IMR-90 (cell line): ENCODE data around the gene RAB40C. TPM values are rescaled to one million over a fixed set of nuclear protein-coding genes. Genes with fewer than 3 reads are reported as not detected.

ENCODE experiments used
- ATAC-seq: fragments of 200-7000 bp; cut with Tn5 transposase; 2 replicates; pipeline ENCODE4 v1.9.1; 2020; ENCODE audit warnings: low read depth, mild to moderate bottlenecking, moderate library complexity
- BruUV-seq: library from RNA; stranded (reverse); fragments of 400-500 nt; replicated peaks from 2 replicates; lab custom pipeline; 2021; lab: Mats Ljungman, UMichigan
- CTCF ChIA-PET: fragments of 300-600 bp; formaldehyde crosslinking; extraction: SDS; loops from one replicate; lab custom pipeline; 2021; ENCODE audit warnings: antibody characterized with exemption; lab: Yijun Ruan, JAX
- POLR2A ChIA-PET: fragments of 300-600 bp; sonication (Branson Sonifier 250); formaldehyde crosslinking; loops from one replicate; lab custom pipeline; 2022; ENCODE audit warnings: antibody characterized with exemption; ENCODE audit not compliant: unreplicated experiment; lab: Charles Lee
- DNase-seq: peaks from one replicate; pipeline ENCODE4 v3.0.0; 2013
- H2AFZ ChIP-seq: replicated peaks from 2 replicates; pipeline ENCODE3; 2013; ENCODE audit warnings: low read length, mild to moderate bottlenecking; ENCODE audit not compliant: poor library complexity
- H2AK5ac ChIP-seq: 2 replicates; pipeline ENCODE4 v1.6.1; 2013; ENCODE audit warnings: low read depth, low read length, inconsistent platforms
- H2AK9ac ChIP-seq: replicated peaks from 2 replicates; pipeline ENCODE3; 2013; ENCODE audit warnings: mild to moderate bottlenecking, low read depth, low read length, moderate library complexity; ENCODE audit not compliant: poor library complexity
- H2BK120ac ChIP-seq: 2 replicates; pipeline ENCODE4 v1.6.1; 2013; ENCODE audit warnings: low read depth, low read length, inconsistent platforms
- H2BK15ac ChIP-seq: 3 replicates; pipeline ENCODE4 v1.6.1; 2013; ENCODE audit warnings: low read depth, low read length, inconsistent platforms
- H2BK20ac ChIP-seq: 2 replicates; pipeline ENCODE4 v1.6.1; 2013; ENCODE audit warnings: low read depth, mild to moderate bottlenecking, inconsistent platforms, low read length, moderate library complexity
- H2BK5ac ChIP-seq: 2 replicates; pipeline ENCODE4 v1.6.1; 2013; ENCODE audit warnings: mild to moderate bottlenecking, low read depth, low read length, inconsistent platforms; ENCODE audit not compliant: poor library complexity, severe bottlenecking
- H3K14ac ChIP-seq: replicated peaks from 2 replicates; pipeline ENCODE4 v1.6.1; 2013; ENCODE audit warnings: low read depth, low read length, inconsistent platforms
- H3K18ac ChIP-seq: 2 replicates; pipeline ENCODE4 v1.6.1; 2013; ENCODE audit warnings: low read depth, low read length, control low read depth
- H3K23ac ChIP-seq: 2 replicates; pipeline ENCODE4 v1.6.1; 2013; ENCODE audit warnings: low read depth, low read length, inconsistent platforms
- H3K27ac ChIP-seq: 2 replicates; pipeline ENCODE4 v1.5.1; 2013; ENCODE audit warnings: mild to moderate bottlenecking, control low read depth, low read length; ENCODE audit not compliant: insufficient read depth
- H3K27me3 ChIP-seq: 2 replicates; pipeline ENCODE4 v1.6.1; 2013; ENCODE audit warnings: low read length; ENCODE audit not compliant: control insufficient read depth, insufficient read depth
- H3K36me3 ChIP-seq: 2 replicates; pipeline ENCODE4 v1.6.1; 2013; ENCODE audit warnings: low read length, mixed read lengths; ENCODE audit not compliant: control insufficient read depth, insufficient read depth
- H3K4ac ChIP-seq: 2 replicates; pipeline ENCODE4 v1.6.1; 2013; ENCODE audit warnings: low read depth, low read length, inconsistent platforms
- H3K4me1 ChIP-seq: 2 replicates; pipeline ENCODE4 v1.6.1; 2013; ENCODE audit warnings: low read length, mixed read lengths; ENCODE audit not compliant: control insufficient read depth, insufficient read depth
- H3K4me2 ChIP-seq: 2 replicates; pipeline ENCODE4 v1.6.1; 2013; ENCODE audit warnings: low read depth, mild to moderate bottlenecking, control low read depth, low read length, moderate library complexity
- H3K4me3 ChIP-seq: 2 replicates; pipeline ENCODE4 v1.5.1; 2013; ENCODE audit warnings: low read depth, mild to moderate bottlenecking, control low read depth, low read length, moderate library complexity; ENCODE audit not compliant: insufficient read depth
- H3K56ac ChIP-seq: 2 replicates; pipeline ENCODE4 v1.6.1; 2013; ENCODE audit warnings: low read length, inconsistent platforms; ENCODE audit not compliant: insufficient read depth; ENCODE audit errors: extremely low read depth
- H3K79me1 ChIP-seq, 2 experiments: 2 replicates each; pipeline ENCODE4 v1.6.1; 2013; ENCODE audit warnings: low read length in 2 of 2, inconsistent platforms in 1 of 2, low read depth in 1 of 2
- H3K9ac ChIP-seq: 2 replicates; pipeline ENCODE4 v1.6.1; 2013; ENCODE audit warnings: low read depth, low read length, control low read depth
- H3K9me1 ChIP-seq: 2 replicates; pipeline ENCODE4 v1.6.1; 2013; ENCODE audit warnings: low read length, inconsistent platforms; ENCODE audit not compliant: insufficient read depth
- H3K9me3 ChIP-seq: 2 replicates; pipeline ENCODE4 v1.6.1; 2013; ENCODE audit warnings: low read length; ENCODE audit not compliant: control insufficient read depth, insufficient read depth
- H4K20me1 ChIP-seq: 2 replicates; pipeline ENCODE4 v1.6.1; 2013; ENCODE audit warnings: low read length, inconsistent platforms; ENCODE audit not compliant: insufficient read depth
- H4K5ac ChIP-seq: 2 replicates; pipeline ENCODE4 v1.6.1; 2013; ENCODE audit warnings: mild to moderate bottlenecking, low read depth, low read length, control low read depth
- H4K8ac ChIP-seq, 2 experiments: 2 replicates each; pipeline ENCODE4 v1.6.1; 2013; ENCODE audit warnings: low read depth in 2 of 2, low read length in 2 of 2, control low read depth in 1 of 2, inconsistent platforms in 1 of 2
- H4K91ac ChIP-seq: 2 replicates; pipeline ENCODE4 v1.6.1; 2013; ENCODE audit warnings: low read depth, low read length, inconsistent platforms; ENCODE audit not compliant: insufficient read depth
- BHLHE40 ChIP-seq: fragments of 150-350 bp; IDR thresholded peaks from 2 replicates; pipeline ENCODE4 v1.6.1; 2016; ENCODE audit warnings: mild to moderate bottlenecking, low read depth, low read length
- CEBPB ChIP-seq: IDR thresholded peaks from 2 replicates; pipeline ENCODE4 v1.6.1; 2012; ENCODE audit warnings: low read depth, low read length, improper control_type of control experiment
- CHD1 ChIP-seq: IDR thresholded peaks from 2 replicates; pipeline ENCODE4 v1.6.1; 2012; ENCODE audit warnings: low read depth, low read length, improper control_type of control experiment
- CTCF ChIP-seq: conservative IDR thresholded peaks from 2 replicates; pipeline ENCODE4 v1.5.1; 2012; ENCODE audit warnings: mild to moderate bottlenecking, low read depth, low read length, improper control_type of control experiment
- ELK1 ChIP-seq: fragments of 150-350 bp; IDR thresholded peaks from 2 replicates; pipeline ENCODE4 v1.6.1; 2016; ENCODE audit warnings: low read depth, mild to moderate bottlenecking, low read length, moderate library complexity, borderline replicate concordance
- FOS ChIP-seq: fragments of 150-350 bp; IDR thresholded peaks from 2 replicates; pipeline ENCODE4 v1.6.1; 2016; ENCODE audit warnings: low read depth, low read length
- MAFK ChIP-seq: IDR thresholded peaks from 2 replicates; pipeline ENCODE4 v1.6.1; 2012; ENCODE audit warnings: low read depth, low read length, improper control_type of control experiment
- MAZ ChIP-seq: IDR thresholded peaks from 2 replicates; pipeline ENCODE4 v1.6.1; 2012; ENCODE audit warnings: low read depth, mild to moderate bottlenecking, low read length, improper control_type of control experiment, moderate library complexity, borderline replicate concordance
- MXI1 ChIP-seq: IDR thresholded peaks from 2 replicates; pipeline ENCODE4 v1.6.1; 2012; ENCODE audit warnings: low read depth, mild to moderate bottlenecking, low read length, moderate library complexity, borderline replicate concordance
- NFE2L2 ChIP-seq: fragments of 150-350 bp; IDR thresholded peaks from 2 replicates; pipeline ENCODE4 v1.6.1; 2016; ENCODE audit warnings: low read depth, mild to moderate bottlenecking, low read length
- POLR2A ChIP-seq: IDR thresholded peaks from 2 replicates; pipeline ENCODE4 v1.6.1; 2012; ENCODE audit warnings: mild to moderate bottlenecking, low read depth, low read length
- RAD21 ChIP-seq: IDR thresholded peaks from 2 replicates; pipeline ENCODE4 v1.6.1; 2012; ENCODE audit warnings: low read length, improper control_type of control experiment
- RCOR1 ChIP-seq: IDR thresholded peaks from 2 replicates; pipeline ENCODE4 v1.6.1; 2012; ENCODE audit warnings: mild to moderate bottlenecking, low read length, improper control_type of control experiment; ENCODE audit not compliant: insufficient replicate concordance
- RFX5 ChIP-seq: IDR thresholded peaks from 2 replicates; pipeline ENCODE4 v1.8.0; 2012; ENCODE audit warnings: low read depth, mild to moderate bottlenecking, low read length, moderate library complexity
- SMC3 ChIP-seq: fragments of 150-350 bp; IDR thresholded peaks from 2 replicates; pipeline ENCODE4 v1.6.1; 2016; ENCODE audit warnings: low read depth, mild to moderate bottlenecking, antibody characterized with exemption, low read length, moderate library complexity
- USF2 ChIP-seq: fragments of 150-350 bp; IDR thresholded peaks from 2 replicates; pipeline ENCODE4 v1.6.1; 2017; ENCODE audit warnings: mild to moderate bottlenecking, antibody characterized with exemption, low read length, low read depth
- WGBS, 2 experiments: methylation state at CpG; one replicate each; pipeline versions ENCODE4 v1.1.5 to v1.1.7; 2013; ENCODE audit warnings: missing lambda C conversion rate in 2 of 2; ENCODE audit not compliant: insufficient read length in 1 of 2; ENCODE audit errors: extremely low coverage in 2 of 2; 5-methylcytosine and 5-hydroxymethylcytosine counted together
- dilution Hi-C: fragments of 300-500 bp; cut with HindIII; formaldehyde crosslinking; loops from one replicate; pipeline ENCODE4 v1.14.3; 2018; ENCODE audit warnings: low sequenced_read_pairs; ENCODE audit not compliant: unreplicated experiment
- in situ Hi-C: fragments of 300-500 bp; cut with MboI; formaldehyde crosslinking; loops from 3 replicates; pipeline ENCODE4 v1.14.3; 2019; ENCODE audit warnings: low sequenced_read_pairs, inconsistent platforms, mixed read lengths
- intact Hi-C: fragments of 100-400 bp; cut with micrococcal nuclease; formaldehyde crosslinking; loops from 2 replicates; pipeline ENCODE4 v1.10.0; 2022
- polyA plus RNA-seq, 3 experiments: library from polyadenylated mRNA; depleted of rRNA; stranded (reverse); fragments of >200 nt; gene quantifications; 2 replicates each; pipeline ENCODE4 v1.2.3, GENCODE V29; 2012; ENCODE audit warnings: low replicate concordance in 1 of 3
- total RNA-seq: library from RNA; depleted of rRNA; stranded (reverse); fragments of >200 nt; gene quantifications from 2 replicates; pipeline ENCODE4 v1.2.3, GENCODE V29; 2012

The RAB40C gene
- total and polyA plus RNA-seq, 2 of the 4 experiments (the other 2 are of a cell fraction), result 6.8 to 13.7 TPM

GRCh38 chr16:596736-597060 is 6.8 kb downstream of the RAB40C start:
- in situ Hi-C loops, result no loop called here
- Histone ChIP-seq H3K27ac (no peak overlapping the region), H3K4me2 (no peak overlapping the region), H4K5ac (no peak overlapping the region), H3K27me3 (no peaks in the 10 kb centered on the region), H4K91ac (no peak overlapping the region), H3K56ac (no peak overlapping the region), H2AFZ (no peak overlapping the region), H4K8ac (no peak overlapping the region), H4K20me1 (peaks cover 51% of the 10 kb centered on the region), H3K14ac (no peak overlapping the region), H2BK20ac (no peak overlapping the region), H3K4me3 (no peak overlapping the region), H2BK120ac (no peak overlapping the region), H3K18ac (no peak overlapping the region), H3K9me3 (no peaks in the 10 kb centered on the region), H3K23ac (no peak overlapping the region), H2AK5ac (no peak overlapping the region), H3K36me3 (peaks cover 8% of the 10 kb centered on the region; the same call in 1 of the 2 replicates), H3K9me1 (0 out of 2 replicates have a peak, but pooled peaks cover 4% of the 10 kb centered on the region), H2AK9ac (no peak overlapping the region), H3K9ac (no peak overlapping the region), H2BK15ac (no peak overlapping the region), H3K4me1 (no peaks in the 10 kb centered on the region), H3K79me1 (peaks cover 21 to 85% of the 10 kb centered on the region in 2 experiments; a peak in 3 of 4 replicates), H2BK5ac (no peak overlapping the region), H3K4ac (no peak overlapping the region)
- intact Hi-C loops, result no loop called here
- WGBS, 2 experiments, result 93% methylated on average over 11 of the region's 12 CpGs; no CpG with 5 or more reads in 1 of the 2 experiments
- DNase-seq (no peak), ATAC-seq (no peak)
- no TSS peak for BruUV-seq
- ChIA-PET POLR2A (no interaction called here), CTCF (no interaction called here)
- TF ChIP-seq MAZ, result no peak
- TF ChIP-seq RFX5, result no peak
- no peak for TF ChIP-seq SMC3
- no peak for TF ChIP-seq CTCF
- no peak for TF ChIP-seq MXI1
- no peak for TF ChIP-seq USF2
- TF ChIP-seq FOS, result no peak
- TF ChIP-seq RAD21, result no peak
- no peak for TF ChIP-seq CEBPB
- TF ChIP-seq NFE2L2, result no peak
- no peak for TF ChIP-seq ELK1
- TF ChIP-seq POLR2A, result no peak
- TF ChIP-seq CHD1, result no peak
- TF ChIP-seq RCOR1, result no peak
- TF ChIP-seq MAFK, result no peak
- TF ChIP-seq BHLHE40, result no peak
- dilution Hi-C loops, result no loop called here
